Keratinocyte (primary cell): ENCODE results near the gene CCDC3. TPM values are rescaled to one million over a fixed set of nuclear protein-coding genes. Genes with fewer than 3 reads are reported as not detected.

Source experiments
- DNase-seq: peaks from one replicate; pipeline ENCODE4 v3.0.0-alpha.2; 2011; ENCODE audit warnings: low read depth, missing footprints, low spot score
- FAIRE-seq: peaks from 2 replicates; lab custom pipeline; 2011; peaks lifted over from hg19 to GRCh38; lab: Jason Lieb, UNC
- H2AFZ ChIP-seq: 2 replicates; pipeline ENCODE4 v1.6.0; 2012; ENCODE audit warnings: low read length, control low read depth, inconsistent platforms; ENCODE audit not compliant: control insufficient read depth
- H3K27ac ChIP-seq: 2 replicates; pipeline ENCODE4 v1.5.1; 2011; ENCODE audit warnings: low read length; ENCODE audit not compliant: control insufficient read depth, insufficient read depth
- H3K27me3 ChIP-seq: 3 replicates; pipeline ENCODE4 v1.6.0; 2011; ENCODE audit warnings: low read length; ENCODE audit not compliant: control insufficient read depth, insufficient read depth; ENCODE audit errors: extremely low read depth
- H3K36me3 ChIP-seq, 2 experiments: 2 replicates in 1 of 2; 3 replicates in 1 of 2; pipeline ENCODE4 v1.5.1; 2011; ENCODE audit warnings: low read length in 2 of 2, mild to moderate bottlenecking in 1 of 2; ENCODE audit not compliant: control insufficient read depth in 2 of 2, insufficient read depth in 2 of 2; ENCODE audit errors: extremely low read depth in 1 of 2
- H3K4me1 ChIP-seq: 3 replicates; pipeline ENCODE4 v1.5.1; 2011; ENCODE audit warnings: low read length; ENCODE audit not compliant: control insufficient read depth, insufficient read depth; ENCODE audit errors: extremely low read depth
- H3K4me2 ChIP-seq: 3 replicates; pipeline ENCODE4 v1.6.0; 2011; ENCODE audit warnings: low read depth, low read length; ENCODE audit not compliant: control insufficient read depth, insufficient read depth; ENCODE audit errors: extremely low read depth
- H3K4me3 ChIP-seq, 3 experiments: fragments of 200-600 bp in 1 of 3; sonication (generic) in 1 of 3; 2 replicates in 2 of 3; 3 replicates in 1 of 3; pipeline ENCODE4 v1.5.1; 2011 to 2016; ENCODE audit warnings: low read length in 3 of 3, mild to moderate bottlenecking in 3 of 3, control low read depth in 2 of 3, inconsistent platforms in 1 of 3, low read depth in 1 of 3, mixed read lengths in 1 of 3, mixed run types in 1 of 3, moderate library complexity in 1 of 3; ENCODE audit not compliant: control insufficient read depth in 2 of 3, insufficient read depth in 2 of 3; ENCODE audit errors: extremely low read depth in 1 of 3
- H3K79me2 ChIP-seq: 2 replicates; pipeline ENCODE4 v1.6.0; 2012; ENCODE audit warnings: low read length; ENCODE audit not compliant: control insufficient read depth, insufficient read depth
- H3K9ac ChIP-seq: 3 replicates; pipeline ENCODE4 v1.6.0; 2011; ENCODE audit warnings: low read length; ENCODE audit not compliant: control insufficient read depth, insufficient read depth; ENCODE audit errors: extremely low read depth
- H3K9me1 ChIP-seq: 3 replicates; pipeline ENCODE4 v1.6.0; 2011; ENCODE audit warnings: low read length; ENCODE audit not compliant: control insufficient read depth, insufficient read depth; ENCODE audit errors: extremely low read depth
- H3K9me3 ChIP-seq: 2 replicates; pipeline ENCODE4 v1.5.1; 2012; ENCODE audit warnings: low read depth, low read length; ENCODE audit not compliant: control insufficient read depth
- H4K20me1 ChIP-seq: 3 replicates; pipeline ENCODE4 v1.6.0; 2011; ENCODE audit warnings: low read length; ENCODE audit not compliant: control insufficient read depth, insufficient read depth; ENCODE audit errors: extremely low read depth
- EZH2 ChIP-seq: IDR thresholded peaks from one replicate; pipeline ENCODE4 v1.6.1; 2012; ENCODE audit warnings: inconsistent platforms, mild to moderate bottlenecking, low read length, moderate library complexity
- dilution Hi-C: fragments of 300-500 bp; cut with MboI; formaldehyde crosslinking; loops from one replicate; pipeline ENCODE4 v1.7.0; 2020; ENCODE audit warnings: low sequenced_read_pairs; ENCODE audit not compliant: extremely low pct_ligation_motif_present
- polyA plus RNA-seq, 5 experiments: library from polyadenylated mRNA; depleted of rRNA in 3 of 5; stranded (reverse) in 3 of 5; stranded (forward) in 1 of 5; unstranded in 1 of 5; fragments of >200 nt; gene quantifications; 1 replicate in 1 of 5; 2 replicates in 3 of 5; 3 replicates in 1 of 5; pipeline versions ENCODE4 v1.2.1 to v1.2.3, GENCODE V29; 2011 to 2012; ENCODE audit warnings: missing spikeins in 2 of 5, low read depth in 1 of 5, low replicate concordance in 1 of 5
- TF ChIP-seq, protein P1 (sequence below), 3 experiments: IDR thresholded peaks in 1 of 3; conservative IDR thresholded peaks in 1 of 3; optimal IDR thresholded peaks in 1 of 3; 2 replicates in 2 of 3; 3 replicates in 1 of 3; pipeline versions ENCODE3 to v1.5.1; 2011; ENCODE audit warnings: low read length in 3 of 3, mild to moderate bottlenecking in 3 of 3, moderate library complexity in 2 of 3, control low read depth in 1 of 3, inconsistent platforms in 1 of 3; ENCODE audit not compliant: insufficient read depth in 2 of 3; ENCODE audit errors: extremely low read depth in 1 of 3

Gene CCDC3
- polyA plus RNA-seq, 1 donor (not counting 4 experiments of a cell fraction or from before 2014, with no cell fraction given), result 0.39 TPM

DNA sequence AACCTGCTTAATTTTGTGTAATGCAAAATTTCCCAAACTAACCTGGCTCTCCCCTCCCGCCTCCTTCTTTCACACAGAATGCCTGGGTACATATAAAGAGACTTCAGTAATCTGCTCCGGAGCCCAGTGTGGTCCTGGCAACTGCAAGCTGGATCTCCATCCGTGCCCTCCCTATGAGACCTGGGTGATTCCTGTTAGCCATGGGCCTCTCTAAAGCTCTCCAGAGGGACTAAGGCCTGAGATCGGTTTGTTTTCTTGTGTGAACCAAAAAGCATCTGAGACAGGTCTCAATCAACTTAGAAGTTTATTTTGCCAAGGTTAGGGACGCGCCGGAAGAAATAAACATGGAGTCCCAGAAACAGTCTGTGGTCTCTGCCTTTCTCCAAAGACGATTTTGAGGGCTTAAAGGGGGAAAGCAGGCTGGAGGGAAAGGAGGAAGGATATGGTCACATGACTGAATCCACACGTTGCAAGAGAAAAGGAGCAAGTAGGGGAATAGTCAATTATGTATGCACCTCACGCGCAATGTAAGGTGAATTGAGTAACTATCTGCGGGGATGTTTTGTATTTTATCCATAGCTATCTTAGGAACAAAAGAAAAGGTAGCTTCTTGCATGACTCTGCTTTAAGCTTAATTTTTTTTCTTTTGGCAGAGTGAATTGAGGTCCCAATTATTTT lies 46.2 kb upstream of the CCDC3 start:
- H3K9ac ChIP-seq, result no peak overlapping the region
- no peaks in the 10 kb centered on the region for H3K9me3 ChIP-seq
- H3K4me3 ChIP-seq, result no peak overlapping the region
- H3K4me1 ChIP-seq, result no peaks in the 10 kb centered on the region
- no peaks in the 10 kb centered on the region for H4K20me1 ChIP-seq
- no peak overlapping the region for H2AFZ ChIP-seq
- no peaks in the 10 kb centered on the region for H3K36me3 ChIP-seq
- H3K9me1 ChIP-seq, result no peaks in the 10 kb centered on the region
- peaks cover 8% of the 10 kb centered on the region for H3K27me3 ChIP-seq
- TF ChIP-seq EZH2, result no peak
- dilution Hi-C loops, result no loop called here
- H3K79me2 ChIP-seq, result no peaks in the 10 kb centered on the region
- FAIRE-seq (no peak), DNase-seq (no peak)
- no peak overlapping the region for H3K4me2 ChIP-seq
- no peak overlapping the region for H3K27ac ChIP-seq

DNA sequence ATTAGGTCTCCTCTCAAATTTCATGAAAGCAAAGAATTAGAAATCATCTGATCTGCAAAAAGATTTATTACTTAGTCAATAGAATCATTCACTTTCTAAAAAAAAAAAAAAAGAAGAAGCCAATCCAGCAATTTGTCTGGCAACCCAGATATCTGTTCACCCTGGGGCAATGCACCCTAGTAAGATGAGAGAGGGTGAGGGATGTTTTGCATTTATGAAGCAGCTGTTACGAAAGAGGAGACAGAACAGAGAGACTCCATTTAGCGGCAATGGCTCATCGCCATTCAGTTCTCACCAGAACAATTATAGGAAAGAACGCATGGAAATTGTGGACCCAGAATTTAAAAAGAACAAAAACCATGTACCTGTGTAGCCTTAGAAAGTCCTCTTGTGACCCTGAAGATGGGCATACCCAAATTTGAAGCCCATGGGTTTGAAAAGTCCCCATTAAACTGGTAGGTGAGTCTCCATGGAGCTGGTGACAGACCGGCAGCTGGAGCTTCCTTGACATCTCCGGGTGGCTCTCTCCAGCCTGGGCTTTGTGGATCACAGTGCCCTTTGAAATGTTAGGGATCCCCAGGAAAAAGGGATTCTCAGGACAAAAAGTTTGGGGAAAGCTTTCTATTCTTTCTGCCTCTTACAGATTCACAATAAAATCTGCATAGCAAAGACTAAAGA lies 45.5 kb upstream of the CCDC3 start:
- Histone ChIP-seq H3K4me3 (no peak overlapping the region), H3K9me3 (no peaks in the 10 kb centered on the region), H4K20me1 (no peaks in the 10 kb centered on the region), H3K4me1 (no peaks in the 10 kb centered on the region), H3K27me3 (peaks cover 8% of the 10 kb centered on the region), H2AFZ (no peak overlapping the region), H3K79me2 (no peaks in the 10 kb centered on the region), H3K36me3 (no peaks in the 10 kb centered on the region), H3K27ac (no peak overlapping the region), H3K9me1 (no peaks in the 10 kb centered on the region), H3K4me2 (no peak overlapping the region), H3K9ac (no peak overlapping the region)
- no peak for DNase-seq
- TF ChIP-seq, protein P1, sequence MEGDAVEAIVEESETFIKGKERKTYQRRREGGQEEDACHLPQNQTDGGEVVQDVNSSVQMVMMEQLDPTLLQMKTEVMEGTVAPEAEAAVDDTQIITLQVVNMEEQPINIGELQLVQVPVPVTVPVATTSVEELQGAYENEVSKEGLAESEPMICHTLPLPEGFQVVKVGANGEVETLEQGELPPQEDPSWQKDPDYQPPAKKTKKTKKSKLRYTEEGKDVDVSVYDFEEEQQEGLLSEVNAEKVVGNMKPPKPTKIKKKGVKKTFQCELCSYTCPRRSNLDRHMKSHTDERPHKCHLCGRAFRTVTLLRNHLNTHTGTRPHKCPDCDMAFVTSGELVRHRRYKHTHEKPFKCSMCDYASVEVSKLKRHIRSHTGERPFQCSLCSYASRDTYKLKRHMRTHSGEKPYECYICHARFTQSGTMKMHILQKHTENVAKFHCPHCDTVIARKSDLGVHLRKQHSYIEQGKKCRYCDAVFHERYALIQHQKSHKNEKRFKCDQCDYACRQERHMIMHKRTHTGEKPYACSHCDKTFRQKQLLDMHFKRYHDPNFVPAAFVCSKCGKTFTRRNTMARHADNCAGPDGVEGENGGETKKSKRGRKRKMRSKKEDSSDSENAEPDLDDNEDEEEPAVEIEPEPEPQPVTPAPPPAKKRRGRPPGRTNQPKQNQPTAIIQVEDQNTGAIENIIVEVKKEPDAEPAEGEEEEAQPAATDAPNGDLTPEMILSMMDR (optimal IDR thresholded peaks at IDR 0.05 in 1 of 3, IDR thresholded peaks at IDR 0.05 in 1 of 3, conservative IDR thresholded peaks at IDR 0.05 in 1 of 3; ENCODE audit: extremely low read depth in 1 of 3, insufficient read depth in 2 of 3, low read length in 3 of 3), result no peak
- no peak for TF ChIP-seq EZH2
- dilution Hi-C loops, result no loop called here
- FAIRE-seq, result no peak
